K562 (cell line): ENCODE measurements around the gene KAZN. TPM values are rescaled to one million over a fixed set of nuclear protein-coding genes. Genes with fewer than 3 reads are reported as not detected.
A peak's percentile ranks its signal among the peaks of the same experiment; 100 is the strongest.

Experiments
- CHD1 ChIP-seq: fragments of 200-600 bp; sonication (generic); IDR thresholded peaks from one replicate; pipeline ENCODE4 v1.6.1; 2012; ENCODE audit warnings: mild to moderate bottlenecking, moderate library complexity, low read length, inconsistent platforms
- CREB1 ChIP-seq, 2 experiments: sonication (generic) in 1 of 2; formaldehyde crosslinking in 1 of 2; IDR thresholded peaks; 2 replicates each; pipeline versions ENCODE4 v1.6.1 to v1.8.0; 2012 to 2022; ENCODE audit warnings: inconsistent platforms in 1 of 2, mild to moderate bottlenecking in 1 of 2, missing genetic modification reagents in 1 of 2, moderate library complexity in 1 of 2
- EHMT2 ChIP-seq: fragments of 450-650 bp; IDR thresholded peaks from 2 replicates; pipeline ENCODE4 v1.6.1; 2018; ENCODE audit warnings: antibody characterized with exemption
- ELF1 ChIP-seq: fragments of 200-800 bp; sonication (Bioruptor generic); IDR thresholded peaks from 2 replicates; pipeline ENCODE4 v1.6.1; 2016; ENCODE audit warnings: missing genetic modification characterization, missing compliant biosample characterization
- NFE2L1 ChIP-seq: fragments of 450-650 bp; IDR thresholded peaks from 2 replicates; pipeline ENCODE4 v1.6.1; 2016; ENCODE audit warnings: missing genetic modification characterization, low read depth, mild to moderate bottlenecking, missing compliant biosample characterization, moderate library complexity, borderline replicate concordance
- NR1H2 ChIP-seq: sonication (generic); formaldehyde crosslinking; IDR thresholded peaks from 2 replicates; pipeline ENCODE4 v1.4.0; 2020; ENCODE audit warnings: mild to moderate bottlenecking, missing genetic modification reagents
- PTBP1 ChIP-seq: fragments of 200-400 bp; formaldehyde crosslinking; IDR thresholded peaks from 2 replicates; pipeline ENCODE4 v1.6.1; 2017; ENCODE audit warnings: low read depth, low read length
- REST ChIP-seq, 2 experiments: fragments of 450-650 bp; formaldehyde crosslinking in 1 of 2; IDR thresholded peaks; 2 replicates each; pipeline versions ENCODE4 v1.4.0 to v1.6.1; 2014 to 2020; ENCODE audit warnings: mild to moderate bottlenecking in 2 of 2, borderline replicate concordance in 1 of 2, low read depth in 1 of 2
- SMARCA5 ChIP-seq: fragments of 450-650 bp; IDR thresholded peaks from 2 replicates; pipeline ENCODE4 v1.6.1; 2016
- SNIP1 ChIP-seq: fragments of 450-650 bp; IDR thresholded peaks from 2 replicates; pipeline ENCODE4 v1.7.1; 2017; ENCODE audit warnings: low read depth, mild to moderate bottlenecking
- SOX6 ChIP-seq: fragments of 450-650 bp; IDR thresholded peaks from 2 replicates; pipeline ENCODE4 v1.6.1; 2014; ENCODE audit warnings: mild to moderate bottlenecking
- STAG1 ChIP-seq: sonication (generic); formaldehyde crosslinking; IDR thresholded peaks from 2 replicates; pipeline ENCODE4 v1.5.0; 2020; ENCODE audit warnings: missing genetic modification reagents, borderline replicate concordance
- THRAP3 ChIP-seq: fragments of 450-650 bp; IDR thresholded peaks from 2 replicates; pipeline ENCODE4 v1.6.1; 2016; ENCODE audit warnings: mild to moderate bottlenecking, inconsistent platforms, borderline replicate concordance
- VEZF1 ChIP-seq: fragments of 200-800 bp; sonication (Bioruptor generic); IDR thresholded peaks from 2 replicates; pipeline ENCODE4 v1.6.1; 2017; ENCODE audit warnings: missing genetic modification characterization, missing compliant biosample characterization
- ZKSCAN3 ChIP-seq: fragments of 250-450 bp; sonication (Bioruptor Pico); IDR thresholded peaks from 2 replicates; pipeline ENCODE4 v1.4.0; 2020
- ZNF696 ChIP-seq: fragments of 250-450 bp; sonication (Bioruptor Pico); conservative IDR thresholded peaks from 2 replicates; pipeline ENCODE4 v1.4.0; 2020; ENCODE audit warnings: mild to moderate bottlenecking, moderate library complexity
- polyA plus RNA-seq, 8 experiments: library from polyadenylated mRNA; depleted of rRNA in 4 of 8; stranded (reverse) in 5 of 8; unstranded in 3 of 8; fragments of >200 nt; fragmentation: Nextera tagmentation in 2 of 8; fragmentation: Illumina TruSeq in 1 of 8; extraction: Ambion mirVana in 2 of 8; extraction: Trizol in 1 of 8; gene quantifications; 2 replicates each; pipeline versions ENCODE4 v1.2.1 to v1.2.3, GENCODE V29; 2011 to 2014; ENCODE audit warnings: inconsistent platforms in 1 of 8, missing spikeins in 1 of 8
- total RNA-seq, 7 experiments: library from RNA; depleted of rRNA in 6 of 7; stranded (reverse); fragments of >200 nt in 6 of 7; fragmentation: Illumina TruSeq in 2 of 7; extraction: Trizol in 2 of 7; gene quantifications; 2 replicates each; pipeline versions ENCODE4 v1.2.1 to v1.2.3, GENCODE V29; 2011 to 2021; ENCODE audit warnings: low replicate concordance in 1 of 7

Gene KAZN
- total and polyA plus RNA-seq, 9 of the 15 experiments (the other 6 are each of a cell fraction or from before 2014, with no cell fraction given), result 2.1 to 21.6 (median 5.4) TPM

DNA sequence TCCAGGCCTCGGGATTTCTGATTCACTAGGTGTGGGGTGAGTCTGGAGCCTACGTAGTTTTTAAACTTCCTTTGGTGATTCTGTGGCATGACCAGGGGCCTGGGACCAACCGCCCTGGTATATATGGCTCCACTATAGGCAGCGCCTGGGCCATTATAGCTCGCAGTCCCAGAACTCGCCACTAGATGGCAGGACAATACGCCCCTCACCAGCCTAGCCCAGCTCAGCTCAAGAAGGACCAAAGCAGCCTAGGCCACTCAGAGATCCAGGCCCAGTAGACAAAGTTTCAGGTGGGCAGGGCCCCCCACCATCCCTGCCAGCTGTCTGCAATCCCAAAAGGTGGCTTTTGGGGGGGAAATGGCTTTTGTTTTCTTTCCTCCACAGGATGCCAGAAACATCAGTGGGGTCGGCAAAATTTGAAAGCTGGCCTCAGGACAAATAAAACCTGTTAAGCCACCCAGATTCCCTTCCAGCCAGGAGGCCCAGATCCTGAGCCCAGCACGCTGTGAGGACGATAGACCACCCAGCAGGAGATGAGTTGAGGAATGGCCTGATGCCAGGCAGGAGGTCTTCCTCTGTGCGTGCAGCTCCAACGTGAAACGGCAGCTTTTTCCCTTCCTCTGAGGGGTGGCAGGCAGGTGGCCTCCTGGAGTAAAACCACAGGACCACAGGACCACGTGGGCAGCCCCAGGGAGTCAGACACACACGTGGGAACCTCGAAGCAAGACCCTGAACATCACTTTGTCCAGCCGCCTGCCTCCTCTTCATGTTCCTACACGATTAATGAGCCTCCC, 530.2 kb downstream of the KAZN start (continued):
- TF ChIP-seq REST (IDR thresholded peaks at IDR 0.05; ENCODE audit: borderline replicate concordance), result peak; percentile 85
- TF ChIP-seq REST (CRISPR knock-in tag; IDR thresholded peaks at IDR 0.05; ENCODE audit: low read depth), result no peak
- no peak for TF ChIP-seq NFE2L1
- no peak for TF ChIP-seq ZKSCAN3
- TF ChIP-seq SMARCA5, result no peak
- no peak for TF ChIP-seq SOX6
- no peak for TF ChIP-seq THRAP3
- TF ChIP-seq ELF1 (tag), result no peak
- no peak for TF ChIP-seq ZNF696 (CRISPR knock-in tag)
- no peak for TF ChIP-seq CHD1
- no peak for TF ChIP-seq PTBP1
- no peak for TF ChIP-seq CREB1 (IDR thresholded peaks at IDR 0.05)
- TF ChIP-seq CREB1 (CRISPR knock-in tag; IDR thresholded peaks at IDR 0.05), result no peak
- peak; percentile 83; the same call in 1 of the 2 replicates for TF ChIP-seq STAG1 (CRISPR knock-in tag)
- no peak for TF ChIP-seq VEZF1 (CRISPR knock-in tag)
- TF ChIP-seq NR1H2, result no peak
- no peak for TF ChIP-seq SNIP1
- TF ChIP-seq EHMT2, result no peak
